GM12873 (cell line): ENCODE measurements around the gene CRIM1.

ENCODE experiments used
- CTCF ChIP-seq: IDR thresholded peaks from 2 replicates; pipeline ENCODE4 v1.5.1; 2012; ENCODE audit warnings: low read depth, mild to moderate bottlenecking, moderate library complexity, low read length, control low read depth; ENCODE audit not compliant: insufficient read depth; ENCODE audit errors: missing control alignments

Gene CRIM1

GRCh38 chr2:36450466-36451196 lies 95.1 kb downstream of the CRIM1 start:
- no peak for TF ChIP-seq CTCF

GRCh38 chr2:36451512-36451911 lies 95.9 kb downstream of the CRIM1 start:
- TF ChIP-seq CTCF: no peak

- TF ChIP-seq CTCF: no peak
Measured at GRCh38 chr2:36452260-36452659, 96.7 kb downstream of the CRIM1 start.

- TF ChIP-seq CTCF: no peak
Measured at GRCh38 chr2:36453652-36454051, 98.1 kb downstream of the CRIM1 start.

- TF ChIP-seq CTCF: no peak
Measured at GRCh38 chr2:36455011-36455410, 99.4 kb downstream of the CRIM1 start.

- TF ChIP-seq CTCF: no peak
Measured at GRCh38 chr2:36455788-36456187, 100.2 kb downstream of the CRIM1 start.

- no peak for TF ChIP-seq CTCF
Measured at GRCh38 chr2:36456227-36457175, 100.9 kb downstream of the CRIM1 start.
